HEK293 (cell line): ENCODE measurements around the gene TEF.

Source experiments
- EGR2 ChIP-seq: fragments of 450-650 bp; formaldehyde crosslinking; IDR thresholded peaks from 2 replicates; pipeline ENCODE4 v1.5.1; 2016; ENCODE audit warnings: low read depth, missing biosample characterization, missing genetic modification characterization
- GLI2 ChIP-seq: fragments of 450-650 bp; formaldehyde crosslinking; IDR thresholded peaks from 2 replicates; pipeline ENCODE4; 2017; ENCODE audit warnings: missing biosample characterization, missing genetic modification characterization, low read depth, borderline replicate concordance
- IKZF3 ChIP-seq: fragments of 450-650 bp; IDR thresholded peaks from 2 replicates; pipeline ENCODE4 v1.5.0; 2018; ENCODE audit warnings: missing biosample characterization, mild to moderate bottlenecking, missing genetic modification characterization, moderate library complexity
- KLF7 ChIP-seq: fragments of 450-650 bp; formaldehyde crosslinking; IDR thresholded peaks from 2 replicates; pipeline ENCODE4 v1.5.1; 2016; ENCODE audit warnings: missing biosample characterization, missing genetic modification characterization, borderline replicate concordance
- OSR2 ChIP-seq: fragments of 450-650 bp; formaldehyde crosslinking; IDR thresholded peaks from 2 replicates; pipeline ENCODE4 v1.5.1; 2016; ENCODE audit warnings: missing biosample characterization, missing genetic modification characterization
- SP2 ChIP-seq: fragments of 450-650 bp; formaldehyde crosslinking; IDR thresholded peaks from 2 replicates; pipeline ENCODE4 v1.5.1; 2016; ENCODE audit warnings: missing biosample characterization, missing genetic modification characterization
- YY2 ChIP-seq: fragments of 450-650 bp; formaldehyde crosslinking; IDR thresholded peaks from 2 replicates; pipeline ENCODE4 v1.5.1; 2016; ENCODE audit warnings: missing biosample characterization, missing genetic modification characterization
- ZNF114 ChIP-seq: fragments of 450-650 bp; formaldehyde crosslinking; IDR thresholded peaks from 2 replicates; pipeline ENCODE4 v1.5.0; 2017; ENCODE audit warnings: missing biosample characterization, missing genetic modification characterization
- ZNF140 ChIP-seq: fragments of 450-650 bp; formaldehyde crosslinking; IDR thresholded peaks from 2 replicates; pipeline ENCODE4 v1.5.1; 2016; ENCODE audit warnings: missing biosample characterization, missing genetic modification characterization
- ZNF155 ChIP-seq: fragments of 450-650 bp; formaldehyde crosslinking; IDR thresholded peaks from 2 replicates; pipeline ENCODE4 v1.5.1; 2016; ENCODE audit warnings: missing biosample characterization, missing genetic modification characterization
- ZNF169 ChIP-seq: fragments of 450-650 bp; formaldehyde crosslinking; IDR thresholded peaks from 2 replicates; pipeline ENCODE4 v1.5.1; 2016; ENCODE audit warnings: missing biosample characterization, missing genetic modification characterization
- ZNF174 ChIP-seq: fragments of 450-650 bp; formaldehyde crosslinking; IDR thresholded peaks from 2 replicates; pipeline ENCODE4 v1.5.0; 2017; ENCODE audit warnings: missing biosample characterization, mild to moderate bottlenecking, missing genetic modification characterization
- ZNF202 ChIP-seq: fragments of 450-650 bp; formaldehyde crosslinking; IDR thresholded peaks from 2 replicates; pipeline ENCODE4 v1.5.1; 2016; ENCODE audit warnings: missing biosample characterization, missing genetic modification characterization, borderline replicate concordance
- ZNF223 ChIP-seq: fragments of 450-650 bp; formaldehyde crosslinking; IDR thresholded peaks from 2 replicates; pipeline ENCODE4 v1.5.1; 2016; ENCODE audit warnings: missing biosample characterization, missing genetic modification characterization
- ZNF24 ChIP-seq: fragments of 450-650 bp; formaldehyde crosslinking; IDR thresholded peaks from 2 replicates; pipeline ENCODE4 v1.5.1; 2016; ENCODE audit warnings: missing biosample characterization, missing genetic modification characterization
- ZNF324 ChIP-seq: fragments of 450-650 bp; formaldehyde crosslinking; IDR thresholded peaks from 2 replicates; pipeline ENCODE4 v1.5.1; 2016; ENCODE audit warnings: missing biosample characterization, missing genetic modification characterization
- ZNF354C ChIP-seq: fragments of 450-650 bp; formaldehyde crosslinking; IDR thresholded peaks from 2 replicates; pipeline ENCODE4 v1.5.1; 2016; ENCODE audit warnings: missing biosample characterization, missing genetic modification characterization, low read depth, borderline replicate concordance
- ZNF404 ChIP-seq: fragments of 450-650 bp; formaldehyde crosslinking; IDR thresholded peaks from 2 replicates; pipeline ENCODE4 v1.5.1; 2017; ENCODE audit warnings: missing biosample characterization, missing genetic modification characterization
- ZNF423 ChIP-seq: fragments of 450-650 bp; formaldehyde crosslinking; IDR thresholded peaks from 2 replicates; pipeline ENCODE4 v1.5.1; 2016; ENCODE audit warnings: missing biosample characterization, missing genetic modification characterization
- ZNF529 ChIP-seq: fragments of 450-650 bp; formaldehyde crosslinking; IDR thresholded peaks from 2 replicates; pipeline ENCODE4 v1.5.1; 2017; ENCODE audit warnings: missing genetic modification characterization, missing biosample characterization; ENCODE audit not compliant: insufficient replicate concordance
- ZNF558 ChIP-seq: fragments of 450-650 bp; formaldehyde crosslinking; IDR thresholded peaks from 2 replicates; pipeline ENCODE4 v1.5.1; 2016; ENCODE audit warnings: missing biosample characterization, missing genetic modification characterization
- ZNF585B ChIP-seq: fragments of 450-650 bp; formaldehyde crosslinking; IDR thresholded peaks from 2 replicates; pipeline ENCODE4 v1.5.1; 2016; ENCODE audit warnings: missing biosample characterization, missing genetic modification characterization
- ZNF623 ChIP-seq: fragments of 450-650 bp; formaldehyde crosslinking; IDR thresholded peaks from 2 replicates; pipeline ENCODE4 v1.5.1; 2016; ENCODE audit warnings: missing biosample characterization, missing genetic modification characterization
- ZNF629 ChIP-seq: fragments of 450-650 bp; formaldehyde crosslinking; IDR thresholded peaks from 2 replicates; pipeline ENCODE4 v1.5.1; 2017; ENCODE audit warnings: missing biosample characterization, missing genetic modification characterization
- ZNF654 ChIP-seq: fragments of 450-650 bp; formaldehyde crosslinking; IDR thresholded peaks from 2 replicates; pipeline ENCODE4 v1.5.1; 2016; ENCODE audit warnings: low read depth, missing biosample characterization, missing genetic modification characterization
- ZNF658 ChIP-seq: fragments of 450-650 bp; formaldehyde crosslinking; IDR thresholded peaks from 2 replicates; pipeline ENCODE4; 2016; ENCODE audit warnings: missing biosample characterization, missing genetic modification characterization
- ZNF747 ChIP-seq: fragments of 450-650 bp; formaldehyde crosslinking; IDR thresholded peaks from 2 replicates; pipeline ENCODE4 v1.5.1; 2016; ENCODE audit warnings: missing biosample characterization, missing genetic modification characterization
- ZNF776 ChIP-seq: fragments of 450-650 bp; formaldehyde crosslinking; IDR thresholded peaks from 2 replicates; pipeline ENCODE4 v1.5.0; 2017; ENCODE audit warnings: missing biosample characterization, missing genetic modification characterization, borderline replicate concordance
- ZNF785 ChIP-seq: fragments of 450-650 bp; formaldehyde crosslinking; IDR thresholded peaks from 2 replicates; pipeline ENCODE4 v1.5.1; 2016; ENCODE audit warnings: missing biosample characterization, missing genetic modification characterization
- ZSCAN23 ChIP-seq: fragments of 450-650 bp; formaldehyde crosslinking; IDR thresholded peaks from 2 replicates; pipeline ENCODE4 v1.5.1; 2016; ENCODE audit warnings: missing biosample characterization, missing genetic modification characterization
- TF ChIP-seq, protein P1 (sequence below): fragments of 450-650 bp; formaldehyde crosslinking; IDR thresholded peaks from 2 replicates; pipeline ENCODE4 v1.5.1; 2016; ENCODE audit warnings: missing biosample characterization, missing genetic modification characterization
- TF ChIP-seq, protein P2 (sequence below): fragments of 450-650 bp; formaldehyde crosslinking; IDR thresholded peaks from 2 replicates; pipeline ENCODE4 v1.5.0; 2017; ENCODE audit warnings: missing biosample characterization, missing genetic modification characterization, borderline replicate concordance
- TF ChIP-seq, protein P3 (sequence below): fragments of 450-650 bp; formaldehyde crosslinking; IDR thresholded peaks from 2 replicates; pipeline ENCODE4 v1.5.1; 2017; ENCODE audit warnings: missing biosample characterization, missing genetic modification characterization
- TF ChIP-seq, protein P4 (sequence below): fragments of 450-650 bp; formaldehyde crosslinking; IDR thresholded peaks from 2 replicates; pipeline ENCODE4 v1.5.1; 2016; ENCODE audit warnings: missing biosample characterization, missing genetic modification characterization

The TEF gene

DNA sequence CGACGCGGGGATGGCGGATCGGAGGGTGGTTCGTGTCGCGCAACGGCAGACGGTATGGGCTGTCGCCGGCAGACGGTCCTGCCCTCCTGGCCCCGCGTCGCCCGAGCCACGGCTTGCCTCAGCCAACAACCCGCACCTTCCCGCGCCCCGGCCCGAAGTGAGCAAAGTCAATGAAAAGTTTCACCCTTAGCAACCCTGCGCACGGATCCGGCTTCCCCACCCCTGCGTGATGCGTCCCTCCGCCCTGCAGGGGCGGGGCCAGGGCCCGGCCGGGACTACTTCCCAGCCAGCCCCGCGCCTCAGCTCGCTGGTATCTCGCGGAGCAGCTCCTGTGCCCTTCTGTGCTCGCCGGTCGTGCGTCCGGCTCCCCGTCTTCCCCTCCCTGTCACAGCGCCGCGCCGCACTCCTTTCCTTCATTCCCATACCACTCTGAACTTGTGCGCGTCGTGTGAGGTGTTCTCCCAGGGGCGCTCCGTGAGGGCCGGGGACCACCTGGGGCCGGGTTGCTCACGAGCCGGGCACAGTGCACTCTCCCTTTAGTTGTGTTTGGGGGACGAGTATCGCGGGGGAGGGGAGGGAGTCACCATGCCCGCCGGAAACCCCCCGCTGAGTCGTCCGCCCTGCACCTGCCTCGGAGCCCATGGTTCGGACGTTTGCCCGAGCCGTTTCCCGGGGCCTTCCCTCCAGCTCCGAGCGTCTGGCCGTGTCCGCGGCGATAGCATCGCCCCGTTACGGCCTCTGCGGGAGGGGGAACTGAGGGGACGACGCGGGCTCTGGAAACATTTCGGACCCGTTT lies 65.1 kb downstream of the TEF start, which contains the start of gene TOB2 (continued):
- TF ChIP-seq, protein P1, sequence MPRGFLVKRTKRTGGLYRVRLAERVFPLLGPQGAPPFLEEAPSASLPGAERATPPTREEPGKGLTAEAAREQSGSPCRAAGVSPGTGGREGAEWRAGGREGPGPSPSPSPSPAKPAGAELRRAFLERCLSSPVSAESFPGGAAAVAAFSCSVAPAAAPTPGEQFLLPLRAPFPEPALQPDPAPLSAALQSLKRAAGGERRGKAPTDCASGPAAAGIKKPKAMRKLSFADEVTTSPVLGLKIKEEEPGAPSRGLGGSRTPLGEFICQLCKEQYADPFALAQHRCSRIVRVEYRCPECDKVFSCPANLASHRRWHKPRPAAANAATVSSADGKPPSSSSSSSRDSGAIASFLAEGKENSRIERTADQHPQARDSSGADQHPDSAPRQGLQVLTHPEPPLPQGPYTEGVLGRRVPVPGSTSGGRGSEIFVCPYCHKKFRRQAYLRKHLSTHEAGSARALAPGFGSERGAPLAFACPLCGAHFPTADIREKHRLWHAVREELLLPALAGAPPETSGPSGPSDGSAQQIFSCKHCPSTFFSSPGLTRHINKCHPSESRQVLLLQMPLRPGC (tag by site-specific recombination) = peak; percentile 93
- TF ChIP-seq ZNF140 (peak; percentile 78; the same call in 1 of the 2 replicates), ZNF223 (tag by site-specific recombination) (peak; percentile 67), ZNF585B (tag by site-specific recombination) (peak; percentile 23; the same call in 1 of the 2 replicates), ZNF423 (tag by site-specific recombination) (peak; percentile 87), ZNF114 (tag by site-specific recombination) (no peak), ZNF404 (tag by site-specific recombination) (no peak), ZNF776 (tag by site-specific recombination) (no peak), KLF7 (peak; percentile 99), ZNF785 (tag by site-specific recombination) (peak; percentile 88; the same call in 1 of the 2 replicates), ZNF24 (tag by site-specific recombination) (peak; percentile 98), YY2 (tag by site-specific recombination) (peak; percentile 83), GLI2 (peak; percentile 53; the same call in 1 of the 2 replicates), ZNF529 (tag by site-specific recombination) (no peak), ZNF174 (tag by site-specific recombination) (no peak), OSR2 (tag by site-specific recombination) (peak; percentile 87), ZNF658 (tag by site-specific recombination) (no peak), ZNF747 (peak; percentile 25; the same call in 1 of the 2 replicates), ZNF654 (tag by site-specific recombination) (peak; percentile 11; the same call in 1 of the 2 replicates), ZNF324 (tag by site-specific recombination) (peak; percentile 99), ZNF169 (tag by site-specific recombination) (peak; percentile 51; the same call in 1 of the 2 replicates), SP2 (tag by site-specific recombination) (peak; percentile 88), ZNF558 (peak; percentile 76; the same call in 1 of the 2 replicates), EGR2 (peak; percentile 74), ZNF623 (tag by site-specific recombination) (no peak; the same call in 1 of the 2 replicates), IKZF3 (tag by site-specific recombination) (peak; percentile 88), ZNF354C (no peak), ZNF202 (no peak), ZNF629 (tag by site-specific recombination) (peak; percentile 96), ZNF155 (tag by site-specific recombination) (no peak), ZSCAN23 (tag by site-specific recombination) (peak; percentile 93)
- TF ChIP-seq, protein P2, sequence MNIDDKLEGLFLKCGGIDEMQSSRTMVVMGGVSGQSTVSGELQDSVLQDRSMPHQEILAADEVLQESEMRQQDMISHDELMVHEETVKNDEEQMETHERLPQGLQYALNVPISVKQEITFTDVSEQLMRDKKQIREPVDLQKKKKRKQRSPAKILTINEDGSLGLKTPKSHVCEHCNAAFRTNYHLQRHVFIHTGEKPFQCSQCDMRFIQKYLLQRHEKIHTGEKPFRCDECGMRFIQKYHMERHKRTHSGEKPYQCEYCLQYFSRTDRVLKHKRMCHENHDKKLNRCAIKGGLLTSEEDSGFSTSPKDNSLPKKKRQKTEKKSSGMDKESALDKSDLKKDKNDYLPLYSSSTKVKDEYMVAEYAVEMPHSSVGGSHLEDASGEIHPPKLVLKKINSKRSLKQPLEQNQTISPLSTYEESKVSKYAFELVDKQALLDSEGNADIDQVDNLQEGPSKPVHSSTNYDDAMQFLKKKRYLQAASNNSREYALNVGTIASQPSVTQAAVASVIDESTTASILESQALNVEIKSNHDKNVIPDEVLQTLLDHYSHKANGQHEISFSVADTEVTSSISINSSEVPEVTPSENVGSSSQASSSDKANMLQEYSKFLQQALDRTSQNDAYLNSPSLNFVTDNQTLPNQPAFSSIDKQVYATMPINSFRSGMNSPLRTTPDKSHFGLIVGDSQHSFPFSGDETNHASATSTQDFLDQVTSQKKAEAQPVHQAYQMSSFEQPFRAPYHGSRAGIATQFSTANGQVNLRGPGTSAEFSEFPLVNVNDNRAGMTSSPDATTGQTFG (tag by site-specific recombination) = peak; percentile 92
- TF ChIP-seq, protein P3, sequence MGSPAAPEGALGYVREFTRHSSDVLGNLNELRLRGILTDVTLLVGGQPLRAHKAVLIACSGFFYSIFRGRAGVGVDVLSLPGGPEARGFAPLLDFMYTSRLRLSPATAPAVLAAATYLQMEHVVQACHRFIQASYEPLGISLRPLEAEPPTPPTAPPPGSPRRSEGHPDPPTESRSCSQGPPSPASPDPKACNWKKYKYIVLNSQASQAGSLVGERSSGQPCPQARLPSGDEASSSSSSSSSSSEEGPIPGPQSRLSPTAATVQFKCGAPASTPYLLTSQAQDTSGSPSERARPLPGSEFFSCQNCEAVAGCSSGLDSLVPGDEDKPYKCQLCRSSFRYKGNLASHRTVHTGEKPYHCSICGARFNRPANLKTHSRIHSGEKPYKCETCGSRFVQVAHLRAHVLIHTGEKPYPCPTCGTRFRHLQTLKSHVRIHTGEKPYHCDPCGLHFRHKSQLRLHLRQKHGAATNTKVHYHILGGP (tag by site-specific recombination) = peak; percentile 42; the same call in 1 of the 2 replicates
- TF ChIP-seq, protein P4, sequence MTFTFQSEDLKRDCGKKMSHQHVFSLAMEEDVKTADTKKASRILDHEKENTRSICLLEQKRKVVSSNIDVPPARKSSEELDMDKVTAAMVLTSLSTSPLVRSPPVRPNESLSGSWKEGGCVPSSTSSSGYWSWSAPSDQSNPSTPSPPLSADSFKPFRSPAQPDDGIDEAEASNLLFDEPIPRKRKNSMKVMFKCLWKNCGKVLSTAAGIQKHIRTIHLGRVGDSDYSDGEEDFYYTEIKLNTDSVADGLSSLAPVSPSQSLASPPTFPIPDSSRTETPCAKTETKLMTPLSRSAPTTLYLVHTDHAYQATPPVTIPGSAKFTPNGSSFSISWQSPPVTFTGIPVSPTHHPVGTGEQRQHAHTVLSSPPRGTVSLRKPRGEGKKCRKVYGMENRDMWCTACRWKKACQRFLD (tag by site-specific recombination) = no peak
